ENCODE results near the gene KPNA6.

Gene KPNA6

GRCh38 chr1:32187850-32188249 lies 80.0 kb downstream of the KPNA6 start:
- DNase-seq (ENCODE audit: low read depth in 2 of 2), result no peak

- no peak for DNase-seq (ENCODE audit: low read depth in 2 of 2)
These were observed 84.5 kb downstream of the KPNA6 start for GRCh38 chr1:32192220-32192948.

GRCh38 chr1:32194984-32195383 lies 87.1 kb downstream of the KPNA6 start:
- DNase-seq (ENCODE audit: low read depth in 2 of 2), result no peak

GRCh38 chr1:32195531-32195930 lies 87.7 kb downstream of the KPNA6 start:
- DNase-seq (ENCODE audit: low read depth in 2 of 2), result no peak

DNA sequence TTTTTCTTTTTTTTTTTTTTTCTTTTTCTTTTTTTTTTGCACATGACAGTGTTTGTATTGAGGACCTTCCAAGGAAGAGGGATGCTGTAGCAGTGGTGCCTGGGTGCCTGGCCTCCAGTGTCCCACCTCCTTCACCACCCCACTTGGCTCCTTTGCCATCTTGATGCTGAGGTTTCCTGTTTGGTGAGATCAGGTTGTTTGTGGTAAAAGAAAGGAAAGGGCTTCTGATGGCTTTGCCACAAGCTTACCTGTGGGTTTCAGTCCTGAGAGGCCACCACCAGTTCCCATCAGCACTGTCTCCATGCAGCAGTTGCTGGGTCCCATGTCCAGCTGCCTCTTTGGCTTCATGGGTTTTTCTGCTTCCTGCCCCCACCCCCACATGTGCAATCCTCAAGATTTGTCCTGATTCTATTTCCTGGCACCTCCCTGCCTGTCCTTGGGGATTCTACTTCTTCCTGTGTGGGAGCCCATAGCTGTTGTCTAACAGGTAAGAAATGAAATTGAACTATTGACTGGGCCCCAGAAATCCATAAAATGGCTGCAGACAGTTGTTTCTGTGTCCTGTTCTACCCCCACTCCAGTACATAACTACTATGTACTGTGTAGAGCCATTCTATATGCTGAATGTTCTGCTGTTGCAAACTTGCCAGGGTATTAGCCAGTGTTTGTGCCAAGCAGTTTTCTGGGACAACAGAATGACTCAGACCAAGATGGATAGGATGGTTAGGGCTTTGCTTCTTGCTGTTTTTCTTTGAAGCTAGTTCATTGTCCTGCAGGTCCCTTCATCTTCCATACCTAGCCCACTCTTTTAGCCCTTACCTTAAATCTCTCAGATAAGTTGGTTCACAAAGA lies 88.3 kb downstream of the KPNA6 start:
- no peak for DNase-seq (ENCODE audit: low read depth in 2 of 2)

DNA sequence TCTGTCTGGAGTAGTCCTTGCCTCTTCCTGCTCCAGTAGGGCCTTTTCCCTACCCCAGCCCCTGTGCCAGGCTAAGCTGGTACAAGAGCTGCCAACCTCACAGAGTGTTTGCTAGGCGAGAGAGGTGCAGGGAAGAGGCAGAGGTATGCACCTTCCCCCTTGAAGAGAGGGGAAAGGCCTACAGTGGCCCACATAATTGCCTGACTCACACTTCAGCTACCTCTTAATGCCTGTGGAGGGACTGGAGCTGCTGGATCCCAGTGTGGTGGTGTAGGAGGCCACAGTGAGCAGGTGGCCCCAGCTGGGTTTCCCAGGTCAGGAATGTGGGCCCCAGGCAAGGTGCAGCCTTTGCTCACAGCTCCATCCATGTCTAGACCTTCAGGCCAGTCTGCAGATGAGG lies 89.2 kb downstream of the KPNA6 start:
- no peak for DNase-seq (ENCODE audit: low read depth in 2 of 2)

GRCh38 chr1:32197837-32198236 lies 90.0 kb downstream of the KPNA6 start:
- no peak for DNase-seq (ENCODE audit: low read depth in 2 of 2)

DNA sequence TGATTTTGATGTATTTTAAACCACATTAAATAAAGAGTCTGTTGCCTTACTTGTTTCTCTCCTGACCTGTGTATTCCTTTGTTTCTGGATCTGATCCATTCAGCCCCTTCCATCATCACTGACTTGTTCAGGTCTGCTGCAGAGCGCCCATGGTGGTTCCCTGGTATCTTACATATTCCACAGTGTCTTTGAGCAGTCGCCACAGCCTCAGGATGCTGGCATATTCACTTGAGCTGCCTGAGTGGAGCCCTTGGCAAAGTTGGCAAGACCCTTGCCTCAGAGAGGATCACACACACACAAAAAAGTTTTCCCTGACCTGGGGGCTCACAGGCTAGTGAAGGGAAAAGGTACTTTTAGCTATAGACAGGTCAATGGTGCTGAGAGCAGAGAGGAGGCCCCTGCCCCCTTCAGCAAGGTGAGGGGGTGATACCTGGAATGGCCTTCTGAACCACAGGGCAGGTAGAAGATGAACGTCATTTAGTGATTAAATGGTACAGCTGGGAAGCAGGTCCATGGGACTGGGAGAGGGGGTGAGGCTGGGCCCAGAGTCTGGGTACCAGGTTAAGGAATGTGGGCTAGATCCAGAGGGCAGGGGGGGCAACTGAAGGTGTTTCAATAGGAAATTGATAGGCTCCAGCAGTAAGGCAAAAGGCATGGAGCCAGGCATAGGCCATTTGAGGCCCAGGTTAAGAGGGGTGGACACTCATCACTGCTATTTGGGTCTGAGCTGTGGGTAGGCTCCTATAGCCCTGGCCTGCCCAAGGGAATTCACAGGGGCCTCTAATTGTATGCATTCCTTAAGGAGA lies 90.6 kb downstream of the KPNA6 start:
- no peak for DNase-seq (ENCODE audit: low read depth in 2 of 2)

- DNase-seq (ENCODE audit: low read depth in 2 of 2), result no peak
These were observed 91.3 kb downstream of the KPNA6 start for GRCh38 chr1:32199043-32199716.

DNA sequence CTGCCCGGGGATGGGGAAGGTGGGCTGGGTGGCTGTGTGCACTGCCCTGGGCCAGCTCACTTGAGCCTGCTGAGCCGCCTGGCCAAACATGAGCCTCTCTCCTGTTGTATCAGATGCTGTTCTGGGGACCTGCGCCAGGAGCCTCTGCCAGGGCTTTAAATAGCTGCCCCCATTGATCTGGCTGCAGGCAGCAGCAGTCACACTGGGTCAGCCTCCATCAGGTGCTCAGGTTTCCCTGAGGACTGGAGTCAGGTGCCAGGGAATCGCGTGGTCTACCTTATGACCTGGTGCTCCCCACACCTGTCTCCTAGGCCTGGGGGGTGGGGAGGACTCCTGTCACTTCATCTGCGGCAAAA lies 91.8 kb downstream of the KPNA6 start:
- no peak for DNase-seq (ENCODE audit: low read depth in 2 of 2)

GRCh38 chr1:32200226-32201010 lies 92.6 kb downstream of the KPNA6 start, which contains the start of gene CCDC28B:
Gene CCDC28B (plus strand): TSS chr1:32200595. CDS start chr1:32201936, 1,341 bp downstream.
- DNase-seq (ENCODE audit: low read depth in 2 of 2), result peak in 1 of 2 experiments; percentile 38

DNA sequence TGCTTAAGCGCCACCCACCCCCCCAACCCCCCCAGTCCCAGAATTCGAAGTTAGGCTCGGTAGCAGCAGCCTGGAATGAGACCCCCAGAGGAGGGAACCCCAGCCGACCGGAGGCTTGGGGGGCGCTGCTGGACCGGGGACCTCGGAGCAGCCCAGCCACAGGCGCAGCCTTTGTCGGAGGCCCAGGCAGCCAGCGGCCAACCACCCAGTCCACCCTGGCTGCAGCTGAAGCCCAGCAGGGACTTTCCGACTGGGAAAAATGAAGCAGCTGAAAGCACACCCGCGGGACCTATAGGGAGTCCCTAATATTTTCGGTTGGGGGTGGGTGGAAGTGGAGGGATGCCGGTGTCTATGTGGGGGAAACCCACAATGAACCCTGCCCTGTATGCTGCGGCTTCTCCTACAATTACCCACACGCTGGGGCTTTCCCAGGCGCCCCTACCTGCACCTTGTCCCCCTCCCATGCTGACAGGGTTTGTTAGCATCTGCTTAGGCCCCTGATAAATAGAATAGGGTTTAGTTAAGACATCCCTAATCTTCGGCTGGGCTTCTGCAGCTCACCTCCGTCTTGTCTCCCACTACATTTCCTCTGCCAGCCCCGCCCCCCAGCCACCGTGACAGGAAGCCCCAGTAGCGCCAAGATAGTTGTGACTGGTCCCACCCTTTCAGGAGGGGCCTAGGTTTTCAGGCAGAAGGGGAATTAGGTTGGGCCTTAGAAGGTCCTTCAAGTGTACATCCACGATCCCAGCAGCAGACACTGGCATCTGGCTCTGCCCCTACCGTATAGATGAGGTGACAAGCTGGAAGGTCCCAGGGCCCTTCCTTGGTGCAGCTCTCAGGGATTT lies 93.4 kb downstream of the KPNA6 start:
- no peak for DNase-seq (ENCODE audit: low read depth in 2 of 2)

DNA sequence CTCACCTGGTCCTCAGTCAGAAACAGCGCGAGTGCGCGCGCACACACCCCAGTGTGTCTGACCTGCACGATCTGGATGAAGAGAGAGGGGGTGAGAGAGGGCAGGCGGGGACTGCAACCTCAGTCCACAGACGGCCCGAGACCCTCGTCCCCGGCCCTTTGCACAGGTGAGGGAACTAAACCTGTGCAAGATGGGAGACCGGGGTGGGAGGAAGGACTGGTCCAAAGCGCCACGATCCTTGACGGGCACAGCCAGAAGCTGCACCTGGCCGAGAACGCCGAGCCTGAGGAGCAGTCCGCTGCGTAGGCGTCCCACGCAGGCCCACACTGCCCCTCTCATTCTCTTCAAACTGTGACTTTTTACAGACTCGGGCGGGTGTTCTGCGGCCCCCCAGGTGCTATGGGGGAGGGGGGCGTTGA lies 97.1 kb downstream of the KPNA6 start:
- no peak for DNase-seq (ENCODE audit: low read depth in 2 of 2)

- peak; percentile 44 to 47 for DNase-seq (ENCODE audit: low read depth in 2 of 2)
These were observed 97.8 kb downstream of the KPNA6 start, which contains the start of gene IQCC for GRCh38 chr1:32205401-32206370. Gene IQCC (plus strand): TSS chr1:32205671. CDS start chr1:32205682, 11 bp downstream.

DNA sequence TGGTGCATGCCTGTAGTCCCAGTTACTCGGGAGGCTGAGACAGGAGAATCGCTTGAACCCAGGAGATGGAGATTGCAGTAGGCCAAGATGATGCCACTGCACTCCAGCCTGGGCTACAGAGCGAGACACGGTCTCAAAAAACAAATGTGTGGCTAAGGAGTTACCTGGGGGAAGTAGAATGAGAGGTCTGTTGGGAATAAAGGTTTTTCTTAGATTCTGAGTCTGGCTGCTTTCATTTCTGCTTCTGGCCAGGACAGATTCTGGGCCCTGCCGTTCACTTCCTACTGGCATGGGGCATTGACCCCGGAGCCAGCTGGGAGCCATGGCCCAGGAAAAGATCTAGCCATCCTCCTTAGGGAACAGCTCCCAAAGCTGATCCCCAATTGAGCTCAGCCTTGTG lies 100.6 kb downstream of the KPNA6 start:
- DNase-seq (ENCODE audit: low read depth in 2 of 2), result no peak

- no peak for DNase-seq (ENCODE audit: low read depth in 2 of 2)
These were observed 101.1 kb downstream of the KPNA6 start, which contains the start of gene DCDC2B for GRCh38 chr1:32208891-32209328. Gene DCDC2B (plus strand): TSS chr1:32209089. CDS start chr1:32209094, 5 bp downstream.

GRCh38 chr1:32215629-32216480 lies 108.0 kb downstream of the KPNA6 start:
- DNase-seq (ENCODE audit: low read depth in 2 of 2), result no peak
